Choroid plexus epithelial cell (primary cell): Measurements from ENCODE around the gene STPG3.

Experiments
- DNase-seq: peaks from one replicate; pipeline ENCODE4 v3.0.0-alpha.2; 2010; ENCODE audit warnings: low read depth
- H3K4me3 ChIP-seq: 2 replicates; pipeline ENCODE4 v1.5.1; 2011; ENCODE audit warnings: low read depth, mild to moderate bottlenecking, control low read depth, low read length, moderate library complexity
- CTCF ChIP-seq: conservative IDR thresholded peaks from 2 replicates; pipeline ENCODE4 v1.5.1; 2011; ENCODE audit warnings: low read depth, mild to moderate bottlenecking, control low read depth, inconsistent platforms, low read length, moderate library complexity

STPG3 gene

GRCh38 chr9:137244486-137245449 lies 6.3 kb upstream of the STPG3 start:
- TF ChIP-seq CTCF: peak; percentile 3
- DNase-seq: no peak
- no peak overlapping the region for H3K4me3 ChIP-seq

GRCh38 chr9:137245450-137246421 lies 5.3 kb upstream of the STPG3 start:
- no peak overlapping the region for H3K4me3 ChIP-seq
- TF ChIP-seq CTCF: no peak
- no peak for DNase-seq

DNA sequence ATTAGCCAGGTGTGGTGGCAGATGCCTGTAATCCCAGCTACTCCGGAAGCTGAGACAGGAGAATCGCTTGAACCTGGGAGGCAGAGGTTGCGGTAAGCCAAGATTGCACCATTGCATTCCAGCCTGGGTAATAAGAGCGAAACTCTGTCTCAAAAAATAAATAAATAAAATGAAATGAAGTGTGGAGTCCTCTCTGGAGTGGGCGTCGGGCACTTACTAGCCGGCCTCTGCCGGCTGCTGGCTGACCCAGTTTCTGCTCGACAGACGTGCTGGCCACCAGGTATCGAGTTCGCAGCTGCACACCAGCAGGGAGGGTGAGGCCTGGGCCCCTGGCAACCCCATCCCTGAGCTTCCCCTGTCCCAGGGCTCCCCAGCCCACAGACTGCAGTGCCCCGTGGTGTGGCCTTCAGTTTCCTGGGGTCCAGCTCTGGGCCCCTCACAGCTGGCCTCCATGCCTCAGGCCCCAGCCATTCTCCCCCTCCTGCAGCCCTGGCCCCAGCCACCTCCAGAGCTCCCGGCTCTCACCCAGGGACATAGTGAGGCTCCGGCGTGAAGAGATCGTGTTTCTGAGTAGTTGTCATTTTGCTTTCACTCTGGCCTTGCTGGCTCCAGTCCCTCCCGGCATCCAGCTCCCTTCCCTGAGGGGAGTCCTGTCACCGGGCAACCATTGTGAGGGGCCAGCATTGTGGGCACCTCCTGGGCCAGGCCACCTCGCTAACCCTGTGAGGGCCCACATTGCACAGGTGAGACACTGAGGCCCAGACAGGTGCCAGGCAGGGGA lies 3.8 kb upstream of the STPG3 start:
- DNase-seq: peak; percentile 54
- no peak overlapping the region for H3K4me3 ChIP-seq
- TF ChIP-seq CTCF: no peak

- TF ChIP-seq CTCF: no peak
- DNase-seq: no peak
- H3K4me3 ChIP-seq: no peak overlapping the region
Measured at GRCh38 chr9:137247916-137248175, 3.2 kb upstream of the STPG3 start.

DNA sequence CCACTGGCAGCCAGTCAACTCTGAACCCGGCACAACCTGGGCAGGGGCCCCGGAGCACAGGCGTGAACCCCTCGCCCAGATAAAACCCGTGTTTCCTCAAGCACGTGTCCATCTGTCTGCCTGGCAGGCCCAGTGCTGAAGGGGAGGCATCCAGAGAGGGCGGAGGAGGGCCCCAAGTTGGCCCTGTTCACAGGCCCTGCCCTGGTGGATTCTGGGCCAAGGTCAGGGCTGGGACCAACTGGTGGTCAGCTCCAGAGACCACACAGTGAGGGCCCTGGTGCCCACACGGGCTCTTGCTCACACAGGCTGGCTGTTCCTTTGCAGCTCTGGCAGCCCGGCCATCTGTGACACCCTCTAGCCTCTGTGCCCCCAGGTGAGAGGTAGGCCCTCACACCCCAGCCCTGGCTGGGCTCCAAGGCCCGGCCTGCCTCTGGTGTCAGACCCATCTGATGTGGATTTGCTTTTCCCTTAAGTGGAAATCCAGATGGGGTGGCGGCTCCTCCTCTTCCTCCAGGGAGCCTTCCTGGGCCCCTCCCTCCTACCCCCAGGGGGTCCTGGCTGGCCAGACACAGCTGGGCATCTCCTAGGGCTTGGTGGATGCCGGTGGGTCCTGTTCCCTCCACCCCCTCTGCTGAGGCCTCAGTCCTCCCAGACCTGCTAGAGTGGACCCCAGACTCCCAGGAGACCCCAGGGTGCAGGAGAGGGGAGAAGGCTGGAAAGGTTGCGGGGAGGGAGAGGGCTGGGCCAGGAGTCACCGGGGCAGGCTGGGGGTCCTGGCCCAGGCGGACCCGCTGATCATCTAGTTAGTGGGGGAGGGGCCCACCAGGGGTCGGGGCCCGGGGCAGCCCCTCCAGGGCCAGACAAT lies 525 bp upstream of the STPG3 start:
- no peak for DNase-seq
- no peak for TF ChIP-seq CTCF

More for the DNA sequence above, 525 bp upstream of the STPG3 start:
- no peak overlapping the region for H3K4me3 ChIP-seq
